GM12878 (cell line): ENCODE results near the gene PFKP. TPM values are rescaled to one million over a fixed set of nuclear protein-coding genes. Genes with fewer than 3 reads are reported as not detected.

ENCODE experiments used
- ATF7 ChIP-seq: fragments of 450-650 bp; IDR thresholded peaks from 2 replicates; pipeline ENCODE4 v1.6.1; 2016; ENCODE audit warnings: low read depth, mild to moderate bottlenecking
- CHD2 ChIP-seq: IDR thresholded peaks from 2 replicates; pipeline ENCODE4 v1.6.1; 2011; ENCODE audit warnings: low read depth, low read length, improper control_type of control experiment, borderline replicate concordance
- EGR1 ChIP-seq, 2 experiments: IDR thresholded peaks; 1 replicate in 1 of 2; 2 replicates in 1 of 2; pipeline ENCODE4 v1.6.1; 2011 to 2012; ENCODE audit warnings: low read depth in 2 of 2, low read length in 2 of 2, borderline replicate concordance in 1 of 2, mild to moderate bottlenecking in 1 of 2, moderate library complexity in 1 of 2
- ESRRA ChIP-seq: IDR thresholded peaks from 2 replicates; pipeline ENCODE4 v1.6.1; 2012; ENCODE audit warnings: mild to moderate bottlenecking, low read length, improper control_type of control experiment
- ETV6 ChIP-seq, 2 experiments: fragments of 450-650 bp in 1 of 2; IDR thresholded peaks in 1 of 2; conservative IDR thresholded peaks in 1 of 2; 2 replicates each; pipeline ENCODE4 v1.6.1; 2014; ENCODE audit warnings: antibody characterized with exemption in 1 of 2, borderline replicate concordance in 1 of 2, low read depth in 1 of 2, mild to moderate bottlenecking in 1 of 2, moderate library complexity in 1 of 2
- FOXM1 ChIP-seq: IDR thresholded peaks from 2 replicates; pipeline ENCODE4 v1.6.1; 2012; ENCODE audit warnings: low read depth, mild to moderate bottlenecking, inconsistent platforms, low read length, moderate library complexity
- GATAD2B ChIP-seq: fragments of 450-650 bp; conservative IDR thresholded peaks from 2 replicates; pipeline ENCODE4 v1.6.1; 2017; ENCODE audit warnings: low read depth, mild to moderate bottlenecking, moderate library complexity
- HDAC6 ChIP-seq: fragments of 200-600 bp; sonication (generic); IDR thresholded peaks from one replicate; pipeline ENCODE4 v1.8.0; 2017; ENCODE audit warnings: antibody characterized with exemption; ENCODE audit not compliant: unreplicated experiment
- MXI1 ChIP-seq: fragments of 150-350 bp; IDR thresholded peaks from 2 replicates; pipeline ENCODE4 v1.6.1; 2011; ENCODE audit warnings: low read depth, mild to moderate bottlenecking, inconsistent platforms, low read length, improper control_type of control experiment
- NBN ChIP-seq: fragments of 450-650 bp; IDR thresholded peaks from 2 replicates; pipeline ENCODE4 v1.6.1; 2016
- NRF1 ChIP-seq: conservative IDR thresholded peaks from 2 replicates; pipeline ENCODE4 v1.6.1; 2011; ENCODE audit warnings: mild to moderate bottlenecking, low read depth, low read length, improper control_type of control experiment
- POU2F2 ChIP-seq: IDR thresholded peaks from 3 replicates; pipeline ENCODE4 v1.6.1; 2011; ENCODE audit warnings: low read depth, mild to moderate bottlenecking, low read length, borderline replicate concordance
- RB1 ChIP-seq: fragments of 450-650 bp; formaldehyde crosslinking; IDR thresholded peaks from 2 replicates; pipeline ENCODE4 v1.6.1; 2017; ENCODE audit warnings: mild to moderate bottlenecking, borderline replicate concordance
- REST ChIP-seq: IDR thresholded peaks from 2 replicates; pipeline ENCODE4 v1.6.1; 2012; ENCODE audit warnings: mild to moderate bottlenecking, low read depth, low read length
- SIX5 ChIP-seq: IDR thresholded peaks from 2 replicates; pipeline ENCODE4 v1.6.1; 2011; ENCODE audit warnings: mild to moderate bottlenecking, low read depth, low read length, moderate library complexity; ENCODE audit not compliant: severe bottlenecking
- SREBF2 ChIP-seq: IDR thresholded peaks from 2 replicates; pipeline ENCODE4 v1.6.1; 2012; ENCODE audit warnings: mild to moderate bottlenecking, low read length
- STAT1 ChIP-seq: fragments of 450-650 bp; conservative IDR thresholded peaks from 2 replicates; pipeline ENCODE4 v1.6.1; 2014; ENCODE audit warnings: antibody characterized with exemption, mild to moderate bottlenecking
- TARDBP ChIP-seq: IDR thresholded peaks from 2 replicates; pipeline ENCODE4 v1.6.1; 2016; ENCODE audit warnings: borderline replicate concordance
- TBL1XR1 ChIP-seq: IDR thresholded peaks from 2 replicates; pipeline ENCODE4 v1.6.1; 2012; ENCODE audit warnings: low read depth, low read length, improper control_type of control experiment
- polyA plus RNA-seq, 11 experiments: library from polyadenylated mRNA; depleted of rRNA in 4 of 11; unstranded in 6 of 11; stranded (reverse) in 5 of 11; fragments of >200 nt; fragmentation: Nextera tagmentation in 4 of 11; fragmentation: Illumina TruSeq in 1 of 11; extraction: Ambion mirVana in 4 of 11; extraction: Trizol in 1 of 11; gene quantifications; 1 replicate in 1 of 11; 2 replicates in 10 of 11; pipeline versions ENCODE4 v1.2.1 to v1.2.3, GENCODE V29; 2011 to 2016; ENCODE audit warnings: inconsistent platforms in 2 of 11, missing spikeins in 2 of 11, low read depth in 1 of 11
- total RNA-seq, 4 experiments: library from RNA; depleted of rRNA in 3 of 4; stranded (reverse); fragments of >200 nt in 3 of 4; fragmentation: Illumina TruSeq in 1 of 4; extraction: Trizol in 1 of 4; gene quantifications; 2 replicates each; pipeline versions ENCODE4 v1.2.1 to v1.2.3, GENCODE V29; 2013 to 2021
- TF ChIP-seq, protein P1 (sequence below): fragments of 450-650 bp; IDR thresholded peaks from 2 replicates; pipeline ENCODE4 v1.6.1; 2016; ENCODE audit warnings: mild to moderate bottlenecking, moderate library complexity, borderline replicate concordance
- TF ChIP-seq, protein P2 (sequence below): fragments of 450-650 bp; IDR thresholded peaks from 2 replicates; pipeline ENCODE4 v1.6.1; 2014; ENCODE audit warnings: mild to moderate bottlenecking

PFKP gene
- total and polyA plus RNA-seq, 10 of the 15 experiments (the other 5 are each of a cell fraction or from before 2014, with no cell fraction given): 27.0 to 145 (median 95.7) TPM

DNA sequence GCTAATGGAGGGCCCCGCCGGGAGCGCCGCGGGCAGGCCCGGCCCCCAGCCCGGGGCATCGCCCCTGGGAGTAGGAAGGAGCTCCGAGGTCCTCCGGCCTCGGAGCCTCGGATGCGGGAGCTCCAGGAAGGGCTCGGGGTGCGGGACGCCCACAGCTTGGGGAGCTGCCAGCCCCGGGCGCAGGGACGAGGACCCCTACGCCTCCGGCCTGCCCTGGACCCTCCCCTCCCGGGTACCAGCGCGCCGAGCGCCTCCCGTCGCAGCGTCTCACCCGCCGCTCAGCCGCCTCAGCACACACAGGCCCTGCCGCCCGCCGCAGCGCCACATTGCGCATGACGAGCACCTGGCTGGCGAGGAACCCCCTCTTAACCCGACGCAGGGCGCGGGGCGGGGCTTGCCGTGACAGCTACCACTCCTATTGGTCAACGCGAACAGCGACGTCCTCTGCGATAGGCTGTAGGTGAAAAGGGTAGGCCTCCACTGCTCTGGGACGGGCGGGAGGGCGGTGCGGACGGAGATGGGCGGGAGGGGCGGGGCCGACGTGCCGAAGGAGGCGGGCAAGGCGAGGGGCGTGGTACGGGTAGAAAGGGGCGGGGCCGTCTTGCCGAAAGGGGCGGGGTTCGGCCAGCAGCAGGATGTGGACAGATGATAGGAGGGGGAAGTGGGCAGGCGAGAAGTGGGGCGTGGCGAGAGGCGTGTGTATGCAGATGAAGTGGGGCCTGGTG lies 105.3 kb downstream of the PFKP start, which contains the start of gene PITRM1 (continued):
- TF ChIP-seq TBL1XR1 (0 out of 2 replicates have a peak, but pooled peaks have one; percentile 31), CHD2 (peak; percentile 76), ATF7 (no peak), MXI1 (no peak), ESRRA (no peak), ETV6 (conservative IDR thresholded peaks at IDR 0.05 in 1 of 2, IDR thresholded peaks at IDR 0.05 in 1 of 2; ENCODE audit: borderline replicate concordance in 1 of 2, low read depth in 1 of 2) (no peak), FOXM1 (no peak), TARDBP (no peak), NBN (no peak), EGR1 (IDR thresholded peaks at IDR 0.05; ENCODE audit: borderline replicate concordance in 1 of 2, low read depth in 2 of 2, low read length in 2 of 2) (no peak), STAT1 (no peak), GATAD2B (peak; percentile 76), POU2F2 (peak; percentile 80; the same call in 2 of the 3 replicates), SREBF2 (no peak), SIX5 (no peak), HDAC6 (no peak), RB1 (0 out of 2 replicates have a peak, but pooled peaks have one; percentile 33), NRF1 (peak; percentile 65), REST (no peak)
- TF ChIP-seq, protein P1, sequence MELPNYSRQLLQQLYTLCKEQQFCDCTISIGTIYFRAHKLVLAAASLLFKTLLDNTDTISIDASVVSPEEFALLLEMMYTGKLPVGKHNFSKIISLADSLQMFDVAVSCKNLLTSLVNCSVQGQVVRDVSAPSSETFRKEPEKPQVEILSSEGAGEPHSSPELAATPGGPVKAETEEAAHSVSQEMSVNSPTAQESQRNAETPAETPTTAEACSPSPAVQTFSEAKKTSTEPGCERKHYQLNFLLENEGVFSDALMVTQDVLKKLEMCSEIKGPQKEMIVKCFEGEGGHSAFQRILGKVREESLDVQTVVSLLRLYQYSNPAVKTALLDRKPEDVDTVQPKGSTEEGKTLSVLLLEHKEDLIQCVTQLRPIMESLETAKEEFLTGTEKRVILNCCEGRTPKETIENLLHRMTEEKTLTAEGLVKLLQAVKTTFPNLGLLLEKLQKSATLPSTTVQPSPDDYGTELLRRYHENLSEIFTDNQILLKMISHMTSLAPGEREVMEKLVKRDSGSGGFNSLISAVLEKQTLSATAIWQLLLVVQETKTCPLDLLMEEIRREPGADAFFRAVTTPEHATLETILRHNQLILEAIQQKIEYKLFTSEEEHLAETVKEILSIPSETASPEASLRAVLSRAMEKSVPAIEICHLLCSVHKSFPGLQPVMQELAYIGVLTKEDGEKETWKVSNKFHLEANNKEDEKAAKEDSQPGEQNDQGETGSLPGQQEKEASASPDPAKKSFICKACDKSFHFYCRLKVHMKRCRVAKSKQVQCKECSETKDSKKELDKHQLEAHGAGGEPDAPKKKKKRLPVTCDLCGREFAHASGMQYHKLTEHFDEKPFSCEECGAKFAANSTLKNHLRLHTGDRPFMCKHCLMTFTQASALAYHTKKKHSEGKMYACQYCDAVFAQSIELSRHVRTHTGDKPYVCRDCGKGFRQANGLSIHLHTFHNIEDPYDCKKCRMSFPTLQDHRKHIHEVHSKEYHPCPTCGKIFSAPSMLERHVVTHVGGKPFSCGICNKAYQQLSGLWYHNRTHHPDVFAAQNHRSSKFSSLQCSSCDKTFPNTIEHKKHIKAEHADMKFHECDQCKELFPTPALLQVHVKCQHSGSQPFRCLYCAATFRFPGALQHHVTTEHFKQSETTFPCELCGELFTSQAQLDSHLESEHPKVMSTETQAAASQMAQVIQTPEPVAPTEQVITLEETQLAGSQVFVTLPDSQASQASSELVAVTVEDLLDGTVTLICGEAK: no peak
- TF ChIP-seq, protein P2, sequence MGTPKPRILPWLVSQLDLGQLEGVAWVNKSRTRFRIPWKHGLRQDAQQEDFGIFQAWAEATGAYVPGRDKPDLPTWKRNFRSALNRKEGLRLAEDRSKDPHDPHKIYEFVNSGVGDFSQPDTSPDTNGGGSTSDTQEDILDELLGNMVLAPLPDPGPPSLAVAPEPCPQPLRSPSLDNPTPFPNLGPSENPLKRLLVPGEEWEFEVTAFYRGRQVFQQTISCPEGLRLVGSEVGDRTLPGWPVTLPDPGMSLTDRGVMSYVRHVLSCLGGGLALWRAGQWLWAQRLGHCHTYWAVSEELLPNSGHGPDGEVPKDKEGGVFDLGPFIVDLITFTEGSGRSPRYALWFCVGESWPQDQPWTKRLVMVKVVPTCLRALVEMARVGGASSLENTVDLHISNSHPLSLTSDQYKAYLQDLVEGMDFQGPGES: peak; percentile 55; the same call in 1 of the 2 replicates
